ENCODE measurements around the gene PBX1.

Gene PBX1

DNA sequence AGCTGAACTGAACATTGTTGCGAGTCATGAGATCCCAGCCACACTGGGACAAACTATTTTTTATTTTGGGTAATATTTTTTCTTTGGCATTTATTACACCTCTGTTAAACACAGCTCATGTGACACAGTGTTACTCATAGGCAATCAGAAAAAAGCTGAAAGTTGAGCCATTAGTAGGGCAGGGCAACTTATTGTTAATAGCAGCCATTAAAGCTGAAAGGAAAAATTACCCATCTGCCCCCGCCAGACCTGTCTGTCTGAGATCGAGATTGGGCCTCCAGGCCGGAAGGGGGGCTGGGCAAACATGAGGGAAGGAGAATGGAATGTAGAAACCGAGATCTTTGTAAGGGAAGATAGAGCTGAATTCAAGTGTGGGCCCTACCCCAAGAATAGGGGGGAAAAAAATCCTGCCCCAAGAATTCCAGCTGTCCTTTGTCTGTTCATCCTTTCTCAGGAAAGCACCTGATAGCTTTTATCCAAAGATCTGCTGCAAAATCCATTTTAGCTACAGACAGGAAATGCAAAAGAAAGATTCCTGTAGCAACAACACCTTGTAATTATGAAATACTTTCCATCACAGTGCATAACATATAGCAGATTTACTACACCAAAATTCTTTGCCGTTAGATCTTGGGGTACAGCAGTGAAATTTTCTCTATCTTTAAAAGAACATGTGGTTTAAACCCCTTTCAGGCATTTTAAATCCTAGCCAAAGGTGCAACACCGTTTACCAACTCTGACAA lies 212.8 kb downstream of the PBX1 start (continued):
- no peak for TF ChIP-seq ZNF704 (tag by site-specific recombination; IDR thresholded peaks at IDR 0.05)
- TF ChIP-seq, protein P1, sequence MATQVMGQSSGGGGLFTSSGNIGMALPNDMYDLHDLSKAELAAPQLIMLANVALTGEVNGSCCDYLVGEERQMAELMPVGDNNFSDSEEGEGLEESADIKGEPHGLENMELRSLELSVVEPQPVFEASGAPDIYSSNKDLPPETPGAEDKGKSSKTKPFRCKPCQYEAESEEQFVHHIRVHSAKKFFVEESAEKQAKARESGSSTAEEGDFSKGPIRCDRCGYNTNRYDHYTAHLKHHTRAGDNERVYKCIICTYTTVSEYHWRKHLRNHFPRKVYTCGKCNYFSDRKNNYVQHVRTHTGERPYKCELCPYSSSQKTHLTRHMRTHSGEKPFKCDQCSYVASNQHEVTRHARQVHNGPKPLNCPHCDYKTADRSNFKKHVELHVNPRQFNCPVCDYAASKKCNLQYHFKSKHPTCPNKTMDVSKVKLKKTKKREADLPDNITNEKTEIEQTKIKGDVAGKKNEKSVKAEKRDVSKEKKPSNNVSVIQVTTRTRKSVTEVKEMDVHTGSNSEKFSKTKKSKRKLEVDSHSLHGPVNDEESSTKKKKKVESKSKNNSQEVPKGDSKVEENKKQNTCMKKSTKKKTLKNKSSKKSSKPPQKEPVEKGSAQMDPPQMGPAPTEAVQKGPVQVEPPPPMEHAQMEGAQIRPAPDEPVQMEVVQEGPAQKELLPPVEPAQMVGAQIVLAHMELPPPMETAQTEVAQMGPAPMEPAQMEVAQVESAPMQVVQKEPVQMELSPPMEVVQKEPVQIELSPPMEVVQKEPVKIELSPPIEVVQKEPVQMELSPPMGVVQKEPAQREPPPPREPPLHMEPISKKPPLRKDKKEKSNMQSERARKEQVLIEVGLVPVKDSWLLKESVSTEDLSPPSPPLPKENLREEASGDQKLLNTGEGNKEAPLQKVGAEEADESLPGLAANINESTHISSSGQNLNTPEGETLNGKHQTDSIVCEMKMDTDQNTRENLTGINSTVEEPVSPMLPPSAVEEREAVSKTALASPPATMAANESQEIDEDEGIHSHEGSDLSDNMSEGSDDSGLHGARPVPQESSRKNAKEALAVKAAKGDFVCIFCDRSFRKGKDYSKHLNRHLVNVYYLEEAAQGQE (tag by site-specific recombination; IDR thresholded peaks at IDR 0.05) = no peak
- no peak for TF ChIP-seq ZNF837 (tag by site-specific recombination; IDR thresholded peaks at IDR 0.05)
- TF ChIP-seq ZBTB8A (tag by site-specific recombination; IDR thresholded peaks at IDR 0.05) = no peak
- TF ChIP-seq MZF1 (tag by site-specific recombination; IDR thresholded peaks at IDR 0.05; ENCODE audit: borderline replicate concordance) = no peak
- TF ChIP-seq ZNF341 (tag by site-specific recombination; IDR thresholded peaks at IDR 0.05; ENCODE audit: low read depth) = no peak
- no peak for TF ChIP-seq ZNF114 (tag by site-specific recombination; IDR thresholded peaks at IDR 0.05)
- TF ChIP-seq ZNF555 (tag by site-specific recombination; conservative IDR thresholded peaks at IDR 0.05) = no peak
- no peak for TF ChIP-seq ZNF350 (tag by site-specific recombination; IDR thresholded peaks at IDR 0.05)
- TF ChIP-seq ZFHX2 (tag by site-specific recombination; conservative IDR thresholded peaks at IDR 0.05) = no peak
- no peak for TF ChIP-seq ZNF223 (tag by site-specific recombination; IDR thresholded peaks at IDR 0.05)
- TF ChIP-seq, protein P2, sequence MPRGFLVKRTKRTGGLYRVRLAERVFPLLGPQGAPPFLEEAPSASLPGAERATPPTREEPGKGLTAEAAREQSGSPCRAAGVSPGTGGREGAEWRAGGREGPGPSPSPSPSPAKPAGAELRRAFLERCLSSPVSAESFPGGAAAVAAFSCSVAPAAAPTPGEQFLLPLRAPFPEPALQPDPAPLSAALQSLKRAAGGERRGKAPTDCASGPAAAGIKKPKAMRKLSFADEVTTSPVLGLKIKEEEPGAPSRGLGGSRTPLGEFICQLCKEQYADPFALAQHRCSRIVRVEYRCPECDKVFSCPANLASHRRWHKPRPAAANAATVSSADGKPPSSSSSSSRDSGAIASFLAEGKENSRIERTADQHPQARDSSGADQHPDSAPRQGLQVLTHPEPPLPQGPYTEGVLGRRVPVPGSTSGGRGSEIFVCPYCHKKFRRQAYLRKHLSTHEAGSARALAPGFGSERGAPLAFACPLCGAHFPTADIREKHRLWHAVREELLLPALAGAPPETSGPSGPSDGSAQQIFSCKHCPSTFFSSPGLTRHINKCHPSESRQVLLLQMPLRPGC (tag by site-specific recombination; IDR thresholded peaks at IDR 0.05) = no peak; the same call in 1 of the 2 replicates
- TF ChIP-seq, protein P3, sequence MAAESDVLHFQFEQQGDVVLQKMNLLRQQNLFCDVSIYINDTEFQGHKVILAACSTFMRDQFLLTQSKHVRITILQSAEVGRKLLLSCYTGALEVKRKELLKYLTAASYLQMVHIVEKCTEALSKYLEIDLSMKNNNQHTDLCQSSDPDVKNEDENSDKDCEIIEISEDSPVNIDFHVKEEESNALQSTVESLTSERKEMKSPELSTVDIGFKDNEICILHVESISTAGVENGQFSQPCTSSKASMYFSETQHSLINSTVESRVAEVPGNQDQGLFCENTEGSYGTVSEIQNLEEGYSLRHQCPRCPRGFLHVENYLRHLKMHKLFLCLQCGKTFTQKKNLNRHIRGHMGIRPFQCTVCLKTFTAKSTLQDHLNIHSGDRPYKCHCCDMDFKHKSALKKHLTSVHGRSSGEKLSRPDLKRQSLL (tag by site-specific recombination; IDR thresholded peaks at IDR 0.05) = no peak
- TF ChIP-seq ZNF10 (tag by site-specific recombination; IDR thresholded peaks at IDR 0.05) = no peak
- no peak for TF ChIP-seq ZNF302 (tag by site-specific recombination; IDR thresholded peaks at IDR 0.05; ENCODE audit: low read depth)
- TF ChIP-seq, protein P4, sequence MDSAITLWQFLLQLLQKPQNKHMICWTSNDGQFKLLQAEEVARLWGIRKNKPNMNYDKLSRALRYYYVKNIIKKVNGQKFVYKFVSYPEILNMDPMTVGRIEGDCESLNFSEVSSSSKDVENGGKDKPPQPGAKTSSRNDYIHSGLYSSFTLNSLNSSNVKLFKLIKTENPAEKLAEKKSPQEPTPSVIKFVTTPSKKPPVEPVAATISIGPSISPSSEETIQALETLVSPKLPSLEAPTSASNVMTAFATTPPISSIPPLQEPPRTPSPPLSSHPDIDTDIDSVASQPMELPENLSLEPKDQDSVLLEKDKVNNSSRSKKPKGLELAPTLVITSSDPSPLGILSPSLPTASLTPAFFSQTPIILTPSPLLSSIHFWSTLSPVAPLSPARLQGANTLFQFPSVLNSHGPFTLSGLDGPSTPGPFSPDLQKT (IDR thresholded peaks at IDR 0.05; ENCODE audit: borderline replicate concordance, low read depth, low read length) = no peak
- no peak for TF ChIP-seq EGR2 (tag by site-specific recombination; IDR thresholded peaks at IDR 0.05; ENCODE audit: low read depth)
- no peak for TF ChIP-seq ZNF26 (tag by site-specific recombination; IDR thresholded peaks at IDR 0.05)
- TF ChIP-seq ZNF280C (tag by site-specific recombination; IDR thresholded peaks at IDR 0.05) = no peak
- TF ChIP-seq ZNF366 (tag by site-specific recombination; conservative IDR thresholded peaks at IDR 0.05) = peak; percentile 82
- TF ChIP-seq ZFP3 (tag by site-specific recombination; IDR thresholded peaks at IDR 0.05; ENCODE audit: low read depth) = no peak
- TF ChIP-seq ZNF335 (tag by site-specific recombination; conservative IDR thresholded peaks at IDR 0.05) = no peak; the same call in none of the 2 replicates
- TF ChIP-seq IKZF3 (tag by site-specific recombination; IDR thresholded peaks at IDR 0.05) = no peak
- no peak for TF ChIP-seq ZNF621 (tag by site-specific recombination; IDR thresholded peaks at IDR 0.05)
- TF ChIP-seq ZIC2 (tag by site-specific recombination; IDR thresholded peaks at IDR 0.05) = no peak
